ENCODE data around the gene WDR70. TPM values are rescaled to one million over a fixed set of nuclear protein-coding genes. Genes with fewer than 3 reads are reported as not detected.

WDR70 gene
- total and polyA plus RNA-seq, 2 donors (not counting 3 experiments of a cell fraction or from before 2014, with no cell fraction given), result 6.7 to 37.3 TPM

- no TSS peak for BruUV-seq (replicated peaks)
- Histone ChIP-seq H3K4me2 (ENCODE audit: insufficient read depth, low read length) (no peak overlapping the region), H3K9me3 (replicated peaks; ENCODE audit: control insufficient read depth, insufficient read depth, low read length) (peaks cover 2% of the 10 kb centered on the region), H3K4me1 (ENCODE audit: control insufficient read depth, extremely low read depth, insufficient read depth, low read length) (peaks cover 24% of the 10 kb centered on the region), H3K27me3 (ENCODE audit: control insufficient read depth in 2 of 2, insufficient read depth in 2 of 2, low read length in 2 of 2) (no peaks in the 10 kb centered on the region), H2AFZ (ENCODE audit: low read depth, low read length) (no peak overlapping the region), H3K9ac (replicated peaks; ENCODE audit: extremely low read depth, insufficient read depth, low read length) (no peak overlapping the region), H3K79me2 (ENCODE audit: control insufficient read depth, insufficient read depth, low read length) (no peaks in the 10 kb centered on the region), H3K9me1 (replicated peaks; ENCODE audit: control insufficient read depth, extremely low read depth, insufficient read depth, low read length) (no peaks in the 10 kb centered on the region), H3K36me3 (ENCODE audit: control insufficient read depth in 2 of 2, extremely low read depth in 1 of 2, insufficient read depth in 2 of 2, low read length in 2 of 2) (no peaks in the 10 kb centered on the region), H3K27ac (ENCODE audit: insufficient read depth, low read depth, low read length) (no peak overlapping the region), H4K20me1 (replicated peaks; ENCODE audit: control insufficient read depth, extremely low read depth, insufficient read depth, low read length) (no peaks in the 10 kb centered on the region), H3K4me3 (replicated peaks in 1 of 3; ENCODE audit: insufficient read depth in 1 of 3, low read depth in 1 of 3, low read length in 3 of 3) (no peak overlapping the region)
- intact Hi-C loops (cut with micrococcal nuclease) (loop anchor here (2.0 kb wide), 1 partner anchor 184 kb away; the partner anchor contains the start of gene NUP155), dilution Hi-C loops (cut with MboI; ENCODE audit: extremely low pct_ligation_motif_present, low sequenced_read_pairs) (no loop called here)
- TF ChIP-seq CTCF (IDR thresholded peaks at IDR 0.05; ENCODE audit: extremely low read depth in 1 of 2, insufficient read depth in 1 of 2, low read depth in 1 of 2, low read length in 2 of 2), result peak; percentile 18 to 27
- TF ChIP-seq MYC (IDR thresholded peaks at IDR 0.05; ENCODE audit: low read depth, low read length), result no peak
- TF ChIP-seq FOS (IDR thresholded peaks at IDR 0.05; ENCODE audit: borderline replicate concordance, insufficient read depth, low read length), result no peak
- FAIRE-seq (no peak), DNase-seq (ENCODE audit: low read depth, low spot score) (peak; percentile 22)
- CTCF ChIA-PET, result interaction anchor here (0.9 to 3.8 kb wide), 7 partner anchors 10 to 638 kb away, joined by 3 to 33 read pairs (median 4); no protein-coding TSS in a partner anchor
- POLR2A ChIA-PET, result no interaction called here
These were observed 175.8 kb downstream of the WDR70 start for GRCh38 chr5:37554938-37555337.

- Histone ChIP-seq H3K4me2 (ENCODE audit: insufficient read depth, low read length) (no peak overlapping the region), H3K27me3 (ENCODE audit: control insufficient read depth in 2 of 2, insufficient read depth in 2 of 2, low read length in 2 of 2) (no peaks in the 10 kb centered on the region), H3K27ac (ENCODE audit: insufficient read depth, low read depth, low read length) (no peak overlapping the region), H3K4me3 (replicated peaks in 1 of 3; ENCODE audit: insufficient read depth in 1 of 3, low read depth in 1 of 3, low read length in 3 of 3) (no peak overlapping the region), H2AFZ (ENCODE audit: low read depth, low read length) (no peak overlapping the region), H3K9me3 (replicated peaks; ENCODE audit: control insufficient read depth, insufficient read depth, low read length) (peaks cover 2% of the 10 kb centered on the region), H3K36me3 (ENCODE audit: control insufficient read depth in 2 of 2, extremely low read depth in 1 of 2, insufficient read depth in 2 of 2, low read length in 2 of 2) (no peaks in the 10 kb centered on the region), H3K4me1 (ENCODE audit: control insufficient read depth, extremely low read depth, insufficient read depth, low read length) (peaks cover 14% of the 10 kb centered on the region), H4K20me1 (replicated peaks; ENCODE audit: control insufficient read depth, extremely low read depth, insufficient read depth, low read length) (no peaks in the 10 kb centered on the region), H3K79me2 (ENCODE audit: control insufficient read depth, insufficient read depth, low read length) (no peaks in the 10 kb centered on the region), H3K9ac (replicated peaks; ENCODE audit: extremely low read depth, insufficient read depth, low read length) (no peak overlapping the region), H3K9me1 (replicated peaks; ENCODE audit: control insufficient read depth, extremely low read depth, insufficient read depth, low read length) (no peaks in the 10 kb centered on the region)
- no TSS peak for BruUV-seq (replicated peaks)
- intact Hi-C loops (cut with micrococcal nuclease), result no loop called here
- DNase-seq (ENCODE audit: low read depth, low spot score), result no peak
- ChIA-PET POLR2A (no interaction called here), CTCF (interaction anchor here (0.6 kb wide), 1 partner anchor 84 kb away, joined by 3 read pairs; no protein-coding TSS in a partner anchor)
- TF ChIP-seq FOS (IDR thresholded peaks at IDR 0.05; ENCODE audit: borderline replicate concordance, insufficient read depth, low read length) (no peak), POLR2AphosphoS5 (IDR thresholded peaks at IDR 0.05; ENCODE audit: insufficient read depth, low read depth, low read length) (no peak), CTCF (IDR thresholded peaks at IDR 0.05; ENCODE audit: extremely low read depth in 1 of 2, insufficient read depth in 1 of 2, low read depth in 1 of 2, low read length in 2 of 2) (no peak), MYC (IDR thresholded peaks at IDR 0.05; ENCODE audit: low read depth, low read length) (no peak), JUN (IDR thresholded peaks at IDR 0.05; ENCODE audit: borderline replicate concordance, insufficient read depth, insufficient read length, low read depth) (no peak), EZH2 (IDR thresholded peaks at IDR 0.05; ENCODE audit: borderline replicate concordance, low read depth, low read length, severe bottlenecking) (no peak), POLR2A (IDR thresholded peaks at IDR 0.05; ENCODE audit: low read depth, low read length) (no peak)
- FAIRE-seq, result no peak
- dilution Hi-C loops (cut with MboI; ENCODE audit: extremely low pct_ligation_motif_present, low sequenced_read_pairs), result no loop called here
These were observed 178.7 kb downstream of the WDR70 start for GRCh38 chr5:37557734-37558293.
